Measurements from ENCODE around the gene TMEM217.

DNA sequence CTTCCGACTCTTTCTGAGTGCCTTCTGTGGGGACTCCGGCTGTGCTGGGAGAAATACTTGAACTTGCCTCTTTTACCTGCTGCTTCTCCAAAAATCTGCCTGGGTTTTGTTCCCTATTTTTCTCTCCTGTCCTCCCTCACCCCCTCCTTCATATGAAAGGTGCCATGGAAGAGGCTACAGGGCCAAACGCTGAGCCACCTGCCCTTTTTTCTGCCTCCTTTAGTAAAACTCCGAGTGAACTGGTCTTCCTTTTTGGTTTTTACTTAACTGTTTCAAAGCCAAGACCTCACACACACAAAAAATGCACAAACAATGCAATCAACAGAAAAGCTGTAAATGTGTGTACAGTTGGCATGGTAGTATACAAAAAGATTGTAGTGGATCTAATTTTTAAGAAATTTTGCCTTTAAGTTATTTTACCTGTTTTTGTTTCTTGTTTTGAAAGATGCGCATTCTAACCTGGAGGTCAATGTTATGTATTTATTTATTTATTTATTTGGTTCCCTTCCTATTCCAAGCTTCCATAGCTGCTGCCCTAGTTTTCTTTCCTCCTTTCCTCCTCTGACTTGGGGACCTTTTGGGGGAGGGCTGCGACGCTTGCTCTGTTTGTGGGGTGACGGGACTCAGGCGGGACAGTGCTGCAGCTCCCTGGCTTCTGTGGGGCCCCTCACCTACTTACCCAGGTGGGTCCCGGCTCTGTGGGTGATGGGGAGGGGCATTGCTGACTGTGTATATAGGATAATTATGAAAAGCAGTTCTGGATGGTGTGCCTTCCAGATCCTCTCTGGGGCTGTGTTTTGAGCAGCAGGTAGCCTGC lies 83.2 kb downstream of the TMEM217 start:
- no peak for TF ChIP-seq EP300 (IDR thresholded peaks at IDR 0.05; ENCODE audit: low read depth)
- TF ChIP-seq, protein P1, sequence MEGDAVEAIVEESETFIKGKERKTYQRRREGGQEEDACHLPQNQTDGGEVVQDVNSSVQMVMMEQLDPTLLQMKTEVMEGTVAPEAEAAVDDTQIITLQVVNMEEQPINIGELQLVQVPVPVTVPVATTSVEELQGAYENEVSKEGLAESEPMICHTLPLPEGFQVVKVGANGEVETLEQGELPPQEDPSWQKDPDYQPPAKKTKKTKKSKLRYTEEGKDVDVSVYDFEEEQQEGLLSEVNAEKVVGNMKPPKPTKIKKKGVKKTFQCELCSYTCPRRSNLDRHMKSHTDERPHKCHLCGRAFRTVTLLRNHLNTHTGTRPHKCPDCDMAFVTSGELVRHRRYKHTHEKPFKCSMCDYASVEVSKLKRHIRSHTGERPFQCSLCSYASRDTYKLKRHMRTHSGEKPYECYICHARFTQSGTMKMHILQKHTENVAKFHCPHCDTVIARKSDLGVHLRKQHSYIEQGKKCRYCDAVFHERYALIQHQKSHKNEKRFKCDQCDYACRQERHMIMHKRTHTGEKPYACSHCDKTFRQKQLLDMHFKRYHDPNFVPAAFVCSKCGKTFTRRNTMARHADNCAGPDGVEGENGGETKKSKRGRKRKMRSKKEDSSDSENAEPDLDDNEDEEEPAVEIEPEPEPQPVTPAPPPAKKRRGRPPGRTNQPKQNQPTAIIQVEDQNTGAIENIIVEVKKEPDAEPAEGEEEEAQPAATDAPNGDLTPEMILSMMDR (IDR thresholded peaks at IDR 0.05) = no peak
- TF ChIP-seq POLR2AphosphoS5 (IDR thresholded peaks at IDR 0.05) = no peak
- no peak for TF ChIP-seq POLR2A (IDR thresholded peaks at IDR 0.05)
